ENCODE measurements around the gene CFTR.

The CFTR gene

DNA sequence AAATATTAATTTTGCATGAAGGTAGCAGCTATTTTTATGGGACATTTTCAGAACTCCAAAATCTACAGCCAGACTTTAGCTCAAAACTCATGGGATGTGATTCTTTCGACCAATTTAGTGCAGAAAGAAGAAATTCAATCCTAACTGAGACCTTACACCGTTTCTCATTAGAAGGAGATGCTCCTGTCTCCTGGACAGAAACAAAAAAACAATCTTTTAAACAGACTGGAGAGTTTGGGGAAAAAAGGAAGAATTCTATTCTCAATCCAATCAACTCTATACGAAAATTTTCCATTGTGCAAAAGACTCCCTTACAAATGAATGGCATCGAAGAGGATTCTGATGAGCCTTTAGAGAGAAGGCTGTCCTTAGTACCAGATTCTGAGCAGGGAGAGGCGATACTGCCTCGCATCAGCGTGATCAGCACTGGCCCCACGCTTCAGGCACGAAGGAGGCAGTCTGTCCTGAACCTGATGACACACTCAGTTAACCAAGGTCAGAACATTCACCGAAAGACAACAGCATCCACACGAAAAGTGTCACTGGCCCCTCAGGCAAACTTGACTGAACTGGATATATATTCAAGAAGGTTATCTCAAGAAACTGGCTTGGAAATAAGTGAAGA, 112.3 kb downstream of the CFTR start:
- no peak for DNase-seq

DNA sequence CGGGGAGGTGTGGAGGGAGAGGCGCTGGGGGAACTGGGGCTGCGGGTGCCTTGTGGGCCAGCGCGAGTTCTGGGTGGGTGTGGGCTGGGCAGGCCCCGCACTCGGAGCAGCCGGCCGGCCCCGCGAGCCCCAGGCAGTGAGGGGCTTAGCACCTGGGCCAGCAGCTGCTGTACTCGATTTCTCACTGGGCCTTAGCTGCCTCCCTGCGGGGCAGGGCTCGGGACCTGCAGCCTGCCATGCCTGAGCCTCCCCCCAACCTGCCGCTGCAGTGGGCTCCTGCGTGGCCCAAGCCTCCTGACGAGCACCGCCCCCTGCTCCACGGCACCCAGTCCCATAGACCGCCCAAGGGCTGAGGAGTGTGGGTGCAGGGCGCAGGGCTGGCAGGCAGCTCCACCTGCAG, 116.3 kb downstream of the CFTR start:
- DNase-seq, result no peak

DNA sequence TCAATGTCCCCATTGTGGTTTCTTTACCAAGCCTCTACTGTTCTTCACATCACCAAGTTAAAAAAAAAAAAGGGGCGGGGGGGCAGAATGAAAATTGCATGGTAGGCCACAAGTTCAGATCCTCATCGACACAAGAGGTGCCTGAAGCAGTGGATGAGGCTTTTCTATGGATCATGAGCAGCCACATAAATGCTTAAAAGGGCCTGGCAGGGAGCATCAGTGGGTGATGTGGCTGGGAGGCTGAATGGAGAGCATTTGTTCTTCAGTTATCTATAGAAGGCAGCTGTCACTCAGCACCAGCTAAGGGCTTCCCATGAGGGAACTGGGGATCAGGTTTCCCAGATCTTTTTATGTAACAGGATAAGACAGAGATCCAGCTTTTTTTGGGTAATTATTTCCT, 117.9 kb downstream of the CFTR start:
- no peak for DNase-seq

DNA sequence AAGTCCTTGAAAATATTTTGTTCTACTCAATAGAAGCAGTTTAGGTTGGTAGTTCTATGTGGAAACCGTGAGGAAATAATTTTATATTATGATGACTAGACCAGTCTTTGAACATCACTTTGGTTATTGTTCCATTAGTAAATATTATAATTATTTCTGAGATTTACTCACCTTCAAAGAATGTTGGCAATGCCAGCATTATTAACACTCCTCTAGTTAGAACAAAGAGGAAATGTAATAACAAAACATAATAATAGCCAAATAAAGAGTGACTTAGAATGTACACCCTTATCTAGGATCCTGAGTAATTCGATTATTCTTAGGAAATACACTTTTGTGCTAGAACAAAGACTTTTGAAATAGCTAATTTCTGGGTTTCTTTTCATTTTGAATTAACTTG, 121.1 kb downstream of the CFTR start:
- DNase-seq, result no peak

- DNase-seq, result no peak
These were observed 123.8 kb downstream of the CFTR start for GRCh38 chr7:117603627-117604026.

GRCh38 chr7:117605712-117606111, 125.9 kb downstream of the CFTR start:
- no peak for DNase-seq

DNA sequence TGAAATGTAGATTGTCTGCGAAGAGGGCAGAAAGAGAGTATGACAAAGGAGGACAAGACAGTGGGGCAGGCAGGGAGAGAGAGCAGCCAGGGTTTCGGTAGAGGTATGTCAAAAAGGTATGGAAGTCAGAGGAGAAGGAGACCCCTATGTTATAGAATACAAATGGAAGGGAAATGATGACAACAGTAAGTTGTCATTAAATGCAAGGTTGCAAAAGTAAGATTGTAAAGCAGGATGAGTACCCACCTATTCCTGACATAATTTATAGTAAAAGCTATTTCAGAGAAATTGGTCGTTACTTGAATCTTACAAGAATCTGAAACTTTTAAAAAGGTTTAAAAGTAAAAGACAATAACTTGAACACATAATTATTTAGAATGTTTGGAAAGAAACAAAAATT, 126.3 kb downstream of the CFTR start:
- no peak for DNase-seq

- DNase-seq, result no peak
These were observed 130.6 kb downstream of the CFTR start for GRCh38 chr7:117610396-117610795.

GRCh38 chr7:117612637-117613036, 132.8 kb downstream of the CFTR start:
- DNase-seq, result no peak

- no peak for DNase-seq
These were observed 136.9 kb downstream of the CFTR start for GRCh38 chr7:117616694-117617093.

- DNase-seq, result no peak
These were observed 139.9 kb downstream of the CFTR start for GRCh38 chr7:117619681-117620080.

DNA sequence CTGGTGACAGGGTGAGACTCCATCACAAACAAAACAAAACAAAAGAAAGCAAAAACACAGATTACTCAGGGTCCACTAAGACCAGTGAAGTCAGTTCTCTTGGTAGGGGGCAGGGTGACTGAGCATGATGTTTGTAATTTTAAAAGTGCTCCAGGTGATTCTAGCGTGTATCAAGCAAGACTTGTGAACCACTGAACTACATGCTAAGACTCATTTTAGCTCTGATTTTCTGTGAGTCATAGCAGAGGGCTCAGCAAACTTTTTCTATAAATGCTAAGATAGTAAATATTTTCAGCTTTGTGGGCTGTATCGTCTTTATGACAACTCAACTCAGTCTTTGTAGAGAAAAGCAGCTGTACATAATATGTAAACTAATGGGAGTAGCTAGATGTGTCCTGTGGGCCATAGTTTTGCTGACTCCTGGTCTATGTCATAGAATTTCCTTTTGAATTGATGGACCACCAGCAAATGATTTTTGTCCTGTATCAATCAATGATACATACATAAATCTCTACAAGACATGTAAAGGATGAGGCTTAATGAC, 141.3 kb downstream of the CFTR start:
- DNase-seq, result no peak

DNA sequence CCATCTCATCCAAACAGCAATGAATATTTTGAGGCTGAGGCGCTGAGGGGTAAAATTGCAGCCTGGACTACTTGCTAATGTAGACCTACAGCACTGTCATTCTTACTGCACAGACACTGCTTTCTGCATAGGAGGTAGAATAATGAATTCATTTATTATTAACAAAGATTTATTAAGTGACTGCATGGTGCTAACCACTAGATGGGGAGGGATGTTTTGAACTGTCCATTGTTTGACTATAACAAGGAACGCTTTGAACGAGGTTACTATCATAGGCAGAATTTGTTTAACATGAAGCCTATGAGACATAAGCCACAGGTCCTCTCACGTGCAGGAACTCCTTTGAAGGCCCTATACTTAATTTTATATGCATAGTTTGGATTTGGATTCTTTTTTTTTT, 143.8 kb downstream of the CFTR start:
- DNase-seq, result no peak

DNA sequence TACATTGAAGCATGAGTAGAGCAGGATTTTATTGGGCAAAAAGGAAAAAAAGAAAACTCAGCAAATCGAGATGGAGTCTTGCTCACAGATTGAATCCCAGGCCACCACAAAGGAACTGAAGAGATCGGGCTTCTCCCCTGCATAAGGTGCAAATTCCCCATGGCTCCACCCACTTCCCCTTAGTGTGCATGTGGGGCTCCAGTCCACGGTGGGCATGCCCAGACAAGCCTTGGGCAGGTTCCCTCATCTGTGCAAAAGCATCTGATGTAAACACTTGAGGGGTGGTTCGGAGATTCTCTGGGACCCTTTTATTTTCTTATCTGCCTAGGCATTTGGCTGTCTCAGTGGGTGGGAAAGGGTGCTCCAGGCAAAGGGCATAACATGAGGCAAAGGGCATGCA, 150.7 kb downstream of the CFTR start:
- DNase-seq, result no peak

GRCh38 chr7:117630907-117631564, 151.2 kb downstream of the CFTR start:
- DNase-seq, result no peak

DNA sequence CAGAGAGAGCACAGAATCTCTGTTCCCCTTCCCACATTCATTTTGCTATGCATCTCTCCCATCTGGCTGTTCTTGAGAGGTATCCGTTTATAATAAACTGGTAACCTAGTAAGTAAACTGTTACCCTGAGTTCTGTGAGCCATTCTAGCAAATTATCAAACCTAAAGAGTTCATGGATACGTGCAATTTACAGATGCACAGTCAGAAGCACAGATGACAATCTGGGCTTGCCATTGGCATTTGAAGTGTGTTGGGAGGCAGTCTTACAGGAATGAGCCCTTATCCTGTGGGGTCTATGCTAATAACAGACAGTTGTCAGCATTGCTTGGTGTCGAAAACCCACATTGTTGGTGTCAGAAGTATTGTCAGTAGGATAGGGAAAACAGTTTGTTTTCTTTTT, 151.8 kb downstream of the CFTR start:
- no peak for DNase-seq

DNA sequence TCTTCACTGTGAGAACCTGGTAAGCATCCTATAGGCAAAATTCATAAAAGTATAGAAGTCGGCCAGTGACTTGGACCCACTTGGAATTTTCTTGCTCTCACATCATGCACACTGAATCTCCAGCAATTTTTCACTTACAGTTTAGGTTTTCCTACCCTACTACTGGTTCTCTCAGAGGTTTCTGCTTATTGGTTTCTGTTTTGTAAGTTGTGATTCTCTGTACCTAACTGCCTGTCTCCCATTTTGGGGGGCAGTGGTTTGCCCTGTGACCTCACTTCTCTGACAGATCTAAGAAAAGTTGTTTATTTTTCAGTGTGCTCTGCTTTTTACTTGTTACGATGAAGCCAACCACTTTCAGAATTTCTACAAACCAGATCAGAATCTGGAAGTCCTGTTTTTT, 158.1 kb downstream of the CFTR start:
- DNase-seq, result no peak

GRCh38 chr7:117639966-117640365, 160.1 kb downstream of the CFTR start:
- DNase-seq, result no peak

DNA sequence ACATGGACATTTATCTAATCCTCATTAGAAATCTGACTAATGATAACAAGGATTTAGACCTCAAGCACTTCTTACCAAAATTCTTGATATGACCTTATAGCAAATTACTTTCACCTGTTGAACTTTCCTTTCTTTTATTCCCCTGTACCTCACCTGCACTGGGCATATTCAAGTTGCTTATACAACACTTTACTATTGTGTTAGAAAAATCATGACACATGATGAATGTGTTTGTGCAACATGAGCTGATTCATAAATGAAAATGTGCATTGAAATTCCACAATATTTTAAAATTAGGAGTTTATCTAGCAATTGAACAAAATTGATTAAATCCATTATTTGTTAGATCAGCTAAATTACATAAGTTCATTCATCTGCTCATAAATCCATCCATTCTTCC, 160.6 kb downstream of the CFTR start:
- no peak for DNase-seq

- DNase-seq, result no peak
These were observed 165.8 kb downstream of the CFTR start for GRCh38 chr7:117645481-117646165.

GRCh38 chr7:117648203-117648866, 168.5 kb downstream of the CFTR start:
- DNase-seq, result no peak

DNA sequence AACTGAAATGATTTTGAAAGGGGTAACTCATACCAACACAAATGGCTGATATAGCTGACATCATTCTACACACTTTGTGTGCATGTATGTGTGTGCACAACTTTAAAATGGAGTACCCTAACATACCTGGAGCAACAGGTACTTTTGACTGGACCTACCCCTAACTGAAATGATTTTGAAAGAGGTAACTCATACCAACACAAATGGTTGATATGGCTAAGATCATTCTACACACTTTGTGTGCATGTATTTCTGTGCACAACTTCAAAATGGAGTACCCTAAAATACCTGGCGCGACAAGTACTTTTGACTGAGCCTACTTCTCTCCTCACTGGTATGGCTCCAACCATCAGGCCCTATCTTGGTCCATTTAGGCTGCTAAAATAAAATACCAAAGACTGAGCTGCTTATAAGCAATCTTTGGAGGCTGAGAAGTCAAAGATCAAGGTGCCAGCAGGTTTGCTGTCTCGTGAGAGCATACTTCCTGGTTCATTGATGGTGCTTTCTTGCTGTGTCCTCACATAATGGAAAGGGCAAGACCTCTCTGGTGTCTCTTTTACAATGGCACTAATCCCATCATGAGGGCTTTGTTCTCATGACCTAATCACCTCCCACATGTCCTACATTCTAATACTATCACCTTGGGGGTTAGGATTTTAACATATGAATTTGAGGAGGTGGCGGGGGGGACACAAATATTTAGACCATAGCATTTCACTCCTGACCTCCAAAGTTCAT, 173.3 kb downstream of the CFTR start:
- DNase-seq, result no peak

DNA sequence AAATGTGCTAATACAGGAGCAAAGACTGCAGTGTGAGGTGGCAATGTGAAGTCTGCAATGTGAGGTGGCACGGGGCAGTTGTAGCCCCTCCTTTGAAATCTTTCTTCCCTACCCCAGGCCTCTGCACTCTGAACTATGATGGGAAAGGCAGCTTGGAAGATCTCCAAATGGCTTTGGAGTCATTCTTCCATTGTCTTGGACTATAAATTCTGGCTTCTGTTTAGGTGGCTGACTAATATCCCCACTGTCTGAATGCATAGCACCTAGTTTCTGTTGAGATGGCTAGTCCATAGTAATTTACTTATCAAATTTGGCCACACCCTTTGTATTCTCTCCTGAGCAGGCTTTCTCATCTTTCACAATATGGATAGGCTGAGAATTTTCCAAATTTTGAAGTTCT, 175.0 kb downstream of the CFTR start:
- no peak for DNase-seq
